ENCODE data around the gene RBM12. TPM values are rescaled to one million over a fixed set of nuclear protein-coding genes. Genes with fewer than 3 reads are reported as not detected.

Gene RBM12
- total and polyA plus RNA-seq, 4 donors, result 3.4 to 20.0 (median 15.8) TPM

- Histone ChIP-seq H3K4me1 (ENCODE audit: control insufficient read depth in 4 of 4, insufficient read depth in 4 of 4, low read length in 3 of 4) (peaks cover 15 to 37% (median 25%) of the 10 kb centered on the region in 4 donors), H3K4me3 (ENCODE audit: low read depth in 1 of 3, low read length in 3 of 3) (peak within 1 kb of the TSS; percentile 51 to 72 (median 58)), H3K9me3 (ENCODE audit: control insufficient read depth in 4 of 4, low read length in 3 of 4) (no peaks in the 10 kb centered on the region), H3K27ac (ENCODE audit: low read depth in 1 of 2, low read length in 2 of 2) (peak within 1 kb of the TSS; percentile 85 to 86), H3K9ac (ENCODE audit: low read depth in 1 of 2, low read length in 2 of 2) (peak within 1 kb of the TSS in 1 of 2 donors; percentile 84), H3K27me3 (ENCODE audit: control insufficient read depth in 4 of 4, insufficient read depth in 4 of 4, low read length in 3 of 4) (no peaks in the 10 kb centered on the region), H3K36me3 (ENCODE audit: control insufficient read depth in 4 of 4, insufficient read depth in 3 of 4, low read depth in 1 of 4, low read length in 3 of 4) (no peaks in the 10 kb centered on the region)
- TF ChIP-seq GABPA (IDR thresholded peaks at IDR 0.05 in 1 of 2, conservative IDR thresholded peaks at IDR 0.05 in 1 of 2), result peak in 1 of 2 donors; percentile 59
- TF ChIP-seq NR2F2 (IDR thresholded peaks at IDR 0.05), result no peak
- TF ChIP-seq RAD21 (IDR thresholded peaks at IDR 0.05), result peak in 1 of 2 donors; percentile 17
- TF ChIP-seq YY1 (IDR thresholded peaks at IDR 0.05), result no peak
- TF ChIP-seq EGR1 (IDR thresholded peaks at IDR 0.05; ENCODE audit: low read depth in 2 of 2), result no peak
- TF ChIP-seq MAX (IDR thresholded peaks at IDR 0.05), result peak; percentile 37
- peak; percentile 32 to 36 for TF ChIP-seq JUND (IDR thresholded peaks at IDR 0.05)
- TF ChIP-seq FOXA2 (IDR thresholded peaks at IDR 0.05), result no peak
- TF ChIP-seq, protein P1, sequence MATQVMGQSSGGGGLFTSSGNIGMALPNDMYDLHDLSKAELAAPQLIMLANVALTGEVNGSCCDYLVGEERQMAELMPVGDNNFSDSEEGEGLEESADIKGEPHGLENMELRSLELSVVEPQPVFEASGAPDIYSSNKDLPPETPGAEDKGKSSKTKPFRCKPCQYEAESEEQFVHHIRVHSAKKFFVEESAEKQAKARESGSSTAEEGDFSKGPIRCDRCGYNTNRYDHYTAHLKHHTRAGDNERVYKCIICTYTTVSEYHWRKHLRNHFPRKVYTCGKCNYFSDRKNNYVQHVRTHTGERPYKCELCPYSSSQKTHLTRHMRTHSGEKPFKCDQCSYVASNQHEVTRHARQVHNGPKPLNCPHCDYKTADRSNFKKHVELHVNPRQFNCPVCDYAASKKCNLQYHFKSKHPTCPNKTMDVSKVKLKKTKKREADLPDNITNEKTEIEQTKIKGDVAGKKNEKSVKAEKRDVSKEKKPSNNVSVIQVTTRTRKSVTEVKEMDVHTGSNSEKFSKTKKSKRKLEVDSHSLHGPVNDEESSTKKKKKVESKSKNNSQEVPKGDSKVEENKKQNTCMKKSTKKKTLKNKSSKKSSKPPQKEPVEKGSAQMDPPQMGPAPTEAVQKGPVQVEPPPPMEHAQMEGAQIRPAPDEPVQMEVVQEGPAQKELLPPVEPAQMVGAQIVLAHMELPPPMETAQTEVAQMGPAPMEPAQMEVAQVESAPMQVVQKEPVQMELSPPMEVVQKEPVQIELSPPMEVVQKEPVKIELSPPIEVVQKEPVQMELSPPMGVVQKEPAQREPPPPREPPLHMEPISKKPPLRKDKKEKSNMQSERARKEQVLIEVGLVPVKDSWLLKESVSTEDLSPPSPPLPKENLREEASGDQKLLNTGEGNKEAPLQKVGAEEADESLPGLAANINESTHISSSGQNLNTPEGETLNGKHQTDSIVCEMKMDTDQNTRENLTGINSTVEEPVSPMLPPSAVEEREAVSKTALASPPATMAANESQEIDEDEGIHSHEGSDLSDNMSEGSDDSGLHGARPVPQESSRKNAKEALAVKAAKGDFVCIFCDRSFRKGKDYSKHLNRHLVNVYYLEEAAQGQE (IDR thresholded peaks at IDR 0.05), result peak; percentile 62
- TF ChIP-seq TAF1 (conservative IDR thresholded peaks at IDR 0.05), result peak; percentile 73
- TF ChIP-seq FOXA1 (IDR thresholded peaks at IDR 0.05), result no peak
- TF ChIP-seq HNF4A (conservative IDR thresholded peaks at IDR 0.05), result no peak
- TF ChIP-seq SP1 (IDR thresholded peaks at IDR 0.05), result peak; percentile 92
- TF ChIP-seq CTCF (IDR thresholded peaks at IDR 0.05; ENCODE audit: low read depth, low read length, missing input control), result peak; percentile 4
- TF ChIP-seq HNF4G (IDR thresholded peaks at IDR 0.05), result no peak
- TF ChIP-seq ZBTB33 (IDR thresholded peaks at IDR 0.05), result peak; percentile 31
- TF ChIP-seq, protein P2, sequence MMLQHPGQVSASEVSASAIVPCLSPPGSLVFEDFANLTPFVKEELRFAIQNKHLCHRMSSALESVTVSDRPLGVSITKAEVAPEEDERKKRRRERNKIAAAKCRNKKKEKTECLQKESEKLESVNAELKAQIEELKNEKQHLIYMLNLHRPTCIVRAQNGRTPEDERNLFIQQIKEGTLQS (IDR thresholded peaks at IDR 0.05), result no peak
- TF ChIP-seq RXRA (IDR thresholded peaks at IDR 0.05), result no peak
- DNase-seq (ENCODE audit: low spot score), result peak; percentile 100
- under 1% methylated on average over 68 of the region's 68 CpGs for WGBS
Measured at GRCh38 chr20:35615667-35616464, 48.8 kb downstream of the RBM12 start, which contains the start of gene SPAG4. Gene SPAG4 (plus strand): TSS chr20:35615829. CDS start chr20:35616004, 175 bp downstream.

Measured in liver (tissue), 9 donors.